NCI-H1417 treated with DMSO at 0.1 percent for 48 hours (cell line): ENCODE results near the gene SMC1B.
"Not testable (repeated sequence)": the region's sequence is repeated elsewhere in the genome, so short reads cannot be mapped to it uniquely, and the experiment has no call there.

Source experiments
- DNase-seq: peaks from one replicate; lab custom pipeline; 2025; lab: John Stamatoyannopoulos, UW

The SMC1B gene

DNA sequence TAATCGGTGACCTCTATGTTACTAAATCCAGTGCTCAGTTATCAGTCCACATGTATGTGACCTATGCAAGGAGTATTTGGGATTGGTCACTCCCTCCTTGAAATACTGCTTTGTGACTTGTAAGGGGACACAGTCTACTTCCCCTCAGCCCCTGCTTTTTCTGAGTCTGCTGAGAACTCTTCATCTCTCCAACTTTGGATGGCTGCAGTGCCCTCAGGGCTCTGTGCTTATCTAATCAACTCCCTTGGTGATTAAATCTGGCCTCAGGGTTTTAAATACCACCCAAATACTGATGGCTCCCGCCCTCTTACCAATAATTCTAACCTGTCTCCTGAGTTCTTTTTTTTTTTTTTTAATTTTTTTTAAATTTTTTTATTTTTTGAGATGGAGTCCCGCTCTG is 63.5 kb downstream of the SMC1B start:
- DNase-seq: no peak

DNA sequence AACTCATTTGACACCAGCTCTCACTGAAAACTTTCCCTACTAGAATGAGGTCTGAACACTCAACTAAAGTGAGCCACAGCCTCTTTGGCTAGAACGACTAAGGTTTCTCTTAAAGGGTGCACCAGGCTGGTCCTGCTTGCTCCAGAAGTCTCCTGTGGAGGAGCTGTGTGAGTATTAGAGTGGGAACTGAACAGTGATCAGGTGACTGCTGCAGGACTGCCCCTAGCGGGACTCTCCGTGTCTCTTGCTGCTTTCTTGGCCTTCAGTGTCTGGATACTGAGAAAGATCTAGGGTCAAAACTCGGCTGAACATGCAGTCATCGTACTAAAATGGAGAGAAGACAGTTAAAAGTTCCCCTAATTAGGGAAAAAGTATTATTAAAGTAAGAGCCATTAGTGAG is 69.1 kb downstream of the SMC1B start:
- no peak for DNase-seq

DNA sequence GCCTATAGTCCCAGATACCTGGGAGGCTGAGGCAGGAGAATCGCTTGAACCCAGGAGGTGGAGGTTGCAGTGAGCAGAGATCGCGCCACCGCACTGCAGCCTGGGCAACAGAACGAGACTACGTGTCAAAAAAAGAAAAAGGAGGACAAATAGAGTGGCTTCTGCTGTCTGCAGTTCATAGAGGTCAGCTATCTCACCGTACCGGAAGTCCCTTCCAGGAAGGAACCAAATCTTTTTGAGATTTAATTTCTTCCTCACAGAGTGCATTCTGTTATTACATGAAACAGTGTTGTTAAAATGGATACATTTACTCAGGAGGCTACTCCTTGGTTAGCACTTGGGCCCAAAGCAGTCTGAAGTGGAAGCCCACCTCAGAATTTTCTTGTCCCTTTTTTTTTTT is 70.3 kb downstream of the SMC1B start:
- DNase-seq: no peak

- DNase-seq: no peak
Measured at GRCh38 chr22:45341498-45341897, 71.9 kb downstream of the SMC1B start.

DNA sequence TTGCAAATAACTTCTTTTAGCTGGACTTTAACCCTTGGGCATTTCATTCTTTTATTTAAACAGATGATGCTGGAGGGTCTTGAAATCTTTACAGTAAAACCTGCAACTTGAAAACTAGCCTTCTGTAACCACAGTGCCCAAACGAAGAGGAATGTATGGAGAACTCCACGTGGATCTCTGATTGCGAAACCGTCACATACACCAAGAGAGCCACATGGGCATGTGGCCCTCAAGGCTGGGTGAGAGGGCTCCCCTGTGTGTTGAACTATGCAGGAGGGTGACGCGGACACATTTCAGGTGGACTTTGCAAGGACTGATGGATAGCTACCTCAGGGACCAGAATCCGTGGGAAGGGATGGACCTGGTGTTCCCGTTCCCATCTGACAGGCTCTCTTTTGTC is 73.1 kb downstream of the SMC1B start:
- DNase-seq: no peak

DNA sequence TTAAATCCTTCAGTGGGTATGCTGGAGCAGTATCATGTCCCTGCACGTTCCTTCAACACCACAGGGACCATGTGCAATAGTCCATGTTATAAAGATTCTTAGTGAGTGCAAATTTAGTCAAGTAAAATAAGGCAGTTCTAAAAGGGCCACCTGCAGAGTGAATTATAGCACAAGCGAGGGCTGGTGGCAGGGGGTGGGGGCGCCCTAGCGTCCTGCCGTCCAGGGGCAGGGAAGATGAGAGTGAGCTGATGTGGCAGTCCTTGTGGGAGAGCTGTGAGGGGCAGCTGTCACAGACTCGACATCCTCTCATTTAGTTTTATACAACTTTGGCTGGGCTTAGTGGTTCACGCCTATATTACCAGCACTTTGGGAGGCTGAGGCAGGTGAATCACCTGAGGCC is 74.6 kb downstream of the SMC1B start:
- DNase-seq: no peak

GRCh38 chr22:45337536-45337935 is 75.9 kb downstream of the SMC1B start:
- DNase-seq: no peak

- no peak for DNase-seq
Measured at GRCh38 chr22:45336971-45337431, 76.4 kb downstream of the SMC1B start.

DNA sequence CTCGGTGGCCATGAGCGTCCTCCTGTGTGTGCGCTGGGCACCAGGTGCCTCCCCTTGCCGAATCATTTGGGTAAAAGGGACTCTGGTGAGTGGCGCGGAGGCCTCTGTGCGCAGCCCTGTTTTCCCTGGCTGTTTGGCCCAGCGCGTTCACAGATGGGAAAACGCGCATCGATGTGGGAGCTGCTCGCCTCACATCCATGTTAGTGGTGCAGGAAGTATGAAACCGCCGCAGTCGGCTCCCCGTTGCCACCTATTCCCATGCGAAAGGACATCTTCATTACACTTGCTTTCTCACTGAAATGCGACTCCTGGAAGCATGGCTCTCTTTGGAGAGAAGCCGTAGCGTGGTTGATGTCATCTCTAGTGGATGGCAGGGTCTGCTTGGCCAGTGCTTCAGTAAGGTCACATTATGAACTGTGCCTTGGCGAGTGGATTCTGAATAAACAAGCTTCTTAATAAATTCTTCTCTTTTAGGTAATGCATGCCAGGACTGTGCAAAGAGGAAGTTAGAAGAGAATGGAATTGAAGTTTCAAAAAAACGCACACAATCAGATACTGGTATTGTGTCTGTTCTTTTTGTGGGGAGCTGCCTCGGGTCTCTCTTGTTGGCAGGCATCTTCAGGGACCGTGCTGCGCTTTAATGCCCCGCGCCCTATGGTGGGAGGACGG is 77.4 kb downstream of the SMC1B start:
- no peak for DNase-seq

DNA sequence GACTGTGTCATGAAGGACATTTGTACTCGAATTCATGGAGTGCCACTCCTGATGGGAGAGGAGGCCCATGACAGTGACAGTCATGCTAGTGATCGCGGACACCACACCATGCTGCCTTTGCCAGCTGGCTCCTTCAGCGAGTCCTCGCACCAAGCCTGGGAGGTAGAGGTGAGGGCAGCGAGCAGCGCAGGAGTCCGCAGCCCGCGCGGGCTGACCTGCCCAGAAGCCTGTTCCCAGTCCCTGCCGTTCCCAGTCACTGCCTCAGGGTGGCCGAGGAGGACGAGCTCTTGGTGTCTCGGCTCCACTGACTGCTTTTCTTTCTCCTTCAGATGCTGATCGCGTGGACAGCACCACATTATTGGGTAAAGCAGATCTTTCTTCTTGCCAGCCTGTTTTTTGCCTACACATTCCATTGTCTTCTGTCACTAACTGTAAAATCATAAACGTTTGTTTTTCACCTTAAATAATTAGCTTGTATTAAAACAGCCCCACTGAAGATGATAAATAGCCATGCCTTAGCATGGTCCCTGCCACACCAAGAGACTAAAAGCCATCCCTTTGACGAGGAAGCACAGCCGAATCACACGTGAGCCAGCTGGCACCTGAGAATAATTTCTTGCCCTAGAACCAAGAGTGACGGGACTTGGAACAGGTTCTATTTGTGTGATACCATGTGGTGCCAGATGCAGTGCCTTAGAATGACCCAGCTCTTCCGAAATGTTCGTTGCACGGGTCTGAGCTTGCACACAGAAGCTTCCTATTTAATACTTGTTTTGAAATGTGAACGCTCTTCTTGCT is 78.2 kb downstream of the SMC1B start:
- DNase-seq: no peak

GRCh38 chr22:45334528-45334927 is 78.9 kb downstream of the SMC1B start:
- no peak for DNase-seq

- DNase-seq: no peak
Measured at GRCh38 chr22:45334068-45334467, 79.3 kb downstream of the SMC1B start.

GRCh38 chr22:45332001-45332400 is 81.4 kb downstream of the SMC1B start:
- no peak for DNase-seq

- DNase-seq: no peak
Measured at GRCh38 chr22:45331486-45331885, 81.9 kb downstream of the SMC1B start.

GRCh38 chr22:45330548-45330947 is 82.9 kb downstream of the SMC1B start:
- DNase-seq: no peak

DNA sequence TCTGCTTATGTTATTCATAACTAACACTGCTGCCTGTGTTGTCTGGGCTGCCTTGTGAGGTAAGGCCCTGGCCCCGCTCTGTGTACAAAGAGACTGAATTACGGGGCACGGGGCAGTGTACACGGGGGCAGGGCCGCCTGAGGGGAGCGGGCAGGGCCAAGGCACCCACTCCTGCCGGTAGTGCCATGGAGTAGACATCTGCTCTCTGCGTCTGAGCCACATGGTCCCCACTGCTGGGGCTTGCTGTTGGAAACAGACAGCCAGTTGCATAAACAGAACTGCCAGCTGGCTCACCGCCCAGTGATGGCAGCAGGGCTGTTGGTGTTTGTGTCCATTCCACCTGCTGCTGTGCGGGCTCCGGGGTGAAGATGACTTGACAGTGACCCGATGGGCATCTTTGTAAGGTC is 83.9 kb downstream of the SMC1B start:
- no peak for DNase-seq

- no peak for DNase-seq
Measured at GRCh38 chr22:45328822-45329529, 84.4 kb downstream of the SMC1B start.

DNA sequence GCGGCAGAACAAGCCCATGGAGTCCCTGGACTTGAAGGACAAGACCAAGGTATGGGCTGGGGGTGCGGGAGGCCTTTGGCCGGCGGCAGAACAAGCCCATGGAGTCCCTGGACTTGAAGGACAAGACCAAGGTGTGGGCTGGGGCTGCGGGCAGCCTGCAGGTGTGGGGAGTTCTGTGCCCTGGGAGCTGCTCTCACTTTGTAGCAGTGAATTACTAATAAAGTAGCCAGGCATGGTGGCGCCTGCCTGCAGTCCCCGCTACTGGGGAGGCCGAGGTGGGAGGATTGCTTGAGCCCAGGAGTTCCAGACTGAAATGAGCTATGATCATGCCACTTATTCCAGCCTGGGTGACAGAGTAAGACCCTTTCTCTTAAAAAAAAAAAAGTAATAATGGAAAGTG is 85.1 kb downstream of the SMC1B start:
- DNase-seq: not testable (repeated sequence)

DNA sequence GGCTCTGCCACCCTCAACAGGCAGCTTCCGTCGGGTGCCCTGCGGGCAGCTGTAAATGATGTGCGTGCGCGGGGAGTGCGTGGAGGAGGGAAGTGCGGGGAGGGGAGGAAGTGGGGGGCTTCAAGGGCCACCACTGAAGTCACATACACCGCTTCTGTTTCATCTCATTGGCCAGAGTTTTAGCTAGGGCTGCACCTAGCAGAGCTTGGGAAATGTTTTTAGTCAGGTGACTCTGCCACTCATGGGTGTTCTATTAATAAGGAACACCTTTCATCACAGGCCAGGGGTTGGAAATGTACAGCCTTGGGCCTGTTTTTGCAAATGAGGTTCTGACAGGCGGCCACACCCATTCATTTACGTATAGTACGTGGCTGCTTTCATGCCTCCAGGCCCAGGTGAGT is 89.1 kb downstream of the SMC1B start:
- no peak for DNase-seq

DNA sequence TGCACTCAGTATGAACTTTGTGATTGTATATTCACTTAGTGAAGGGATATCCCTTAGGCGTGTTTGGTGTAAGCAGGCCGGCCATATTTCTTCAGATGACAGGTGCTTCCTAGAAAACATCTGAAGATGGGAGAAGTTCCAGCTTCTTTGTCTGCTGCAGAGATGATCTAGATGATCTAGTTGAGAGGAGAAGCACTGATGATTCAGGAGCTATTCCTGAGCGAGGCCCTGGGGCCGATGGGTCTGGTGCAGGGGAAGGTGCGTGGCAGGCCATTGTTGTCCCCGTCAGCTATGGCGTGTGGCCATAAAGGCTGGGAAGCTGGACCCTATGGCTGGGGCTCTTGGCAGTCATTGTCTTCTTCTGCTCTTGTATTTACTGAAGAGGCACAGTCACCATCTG is 89.7 kb downstream of the SMC1B start:
- no peak for DNase-seq

DNA sequence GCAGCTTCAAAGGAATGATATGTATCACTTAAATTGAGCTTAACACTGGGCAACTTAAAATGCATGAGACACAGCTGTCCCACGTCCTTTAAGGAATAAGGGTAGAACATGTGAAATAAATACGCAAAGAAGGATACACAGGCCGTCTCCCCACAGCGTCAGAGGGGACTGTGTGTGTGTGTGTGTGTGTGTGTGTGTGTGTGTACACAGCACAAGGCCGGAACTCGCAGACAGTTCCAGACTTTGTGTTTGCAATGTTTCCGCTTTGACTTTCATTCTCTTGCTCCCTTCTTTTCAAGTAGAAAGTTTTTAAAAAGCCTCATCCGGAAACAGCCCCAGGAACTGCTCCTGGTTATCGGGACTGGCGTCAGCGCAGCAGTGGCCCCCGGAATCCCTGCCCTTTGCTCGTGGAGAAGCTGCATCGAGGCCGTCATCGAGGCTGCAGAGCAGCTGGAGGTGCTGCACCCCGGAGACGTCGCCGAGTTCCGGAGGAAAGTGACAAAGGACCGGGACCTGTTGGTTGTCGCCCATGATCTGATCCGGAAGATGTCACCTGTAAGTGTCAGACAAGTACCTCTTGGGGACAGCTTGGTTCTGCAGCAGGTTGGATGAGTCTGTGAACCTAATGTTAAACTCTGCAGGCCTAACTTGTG is 90.4 kb downstream of the SMC1B start:
- DNase-seq: no peak

- no peak for DNase-seq
Measured at GRCh38 chr22:45321827-45322226, 91.6 kb downstream of the SMC1B start.
